ENCODE measurements around the gene BRME1.
A peak's percentile ranks its signal among the peaks of the same experiment; 100 is the strongest.

Gene BRME1

GRCh38 chr19:13849991-13850909 is 55.7 kb downstream of the BRME1 start:
- Histone ChIP-seq H4K20me1 (no peaks in the 10 kb centered on the region), H3K36me3 (no peaks in the 10 kb centered on the region), H3K27me3 (peaks cover 13% of the 10 kb centered on the region; the same call in 1 of the 2 replicates), H3K4me1 (peaks cover 45% of the 10 kb centered on the region), H3K27ac (no peak overlapping the region), H3K9me3 (no peaks in the 10 kb centered on the region), H3K4me3 (no peak overlapping the region), H3K9ac (no peak overlapping the region), H3K4me2 (peak overlapping the region; percentile 4; the same call in 1 of the 2 replicates)
- no peak for TF ChIP-seq Cebpa-rat (IDR thresholded peaks at IDR 0.05)

GRCh38 chr19:13848798-13849676 is 56.9 kb downstream of the BRME1 start:
- Histone ChIP-seq H3K4me3 (no peak overlapping the region), H3K9ac (no peak overlapping the region), H3K9me3 (no peaks in the 10 kb centered on the region), H3K4me1 (peaks cover 57% of the 10 kb centered on the region), H3K27me3 (peaks cover 13% of the 10 kb centered on the region; the same call in 1 of the 2 replicates), H3K36me3 (no peaks in the 10 kb centered on the region), H3K27ac (no peak overlapping the region), H3K4me2 (no peak overlapping the region), H4K20me1 (no peaks in the 10 kb centered on the region)
- TF ChIP-seq Cebpa-rat (IDR thresholded peaks at IDR 0.05): no peak

DNA sequence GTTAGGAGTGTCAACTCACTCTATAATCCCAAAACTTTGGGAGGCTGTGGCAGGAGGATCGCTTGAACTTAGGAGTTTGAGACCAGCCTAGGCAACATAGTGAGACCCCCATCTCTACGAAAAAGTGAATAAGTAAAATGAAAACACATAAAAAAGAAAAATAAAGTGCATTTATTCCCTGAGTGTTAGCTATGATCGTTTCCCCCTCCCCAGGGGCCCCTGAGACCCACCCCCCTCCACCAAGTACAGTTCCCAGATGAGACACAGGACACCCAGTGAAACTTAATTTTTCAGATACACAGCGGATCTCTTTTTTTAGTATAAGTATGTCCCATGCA is 57.6 kb downstream of the BRME1 start:
- Histone ChIP-seq H3K9me3 (no peaks in the 10 kb centered on the region), H4K20me1 (no peaks in the 10 kb centered on the region), H3K27ac (no peak overlapping the region), H3K4me2 (peak overlapping the region; percentile 98), H3K4me3 (no peak overlapping the region), H3K9ac (no peak overlapping the region), H3K36me3 (no peaks in the 10 kb centered on the region), H3K4me1 (peaks cover 65% of the 10 kb centered on the region), H3K27me3 (peaks cover 13% of the 10 kb centered on the region; the same call in 1 of the 2 replicates)
- TF ChIP-seq Cebpa-rat (IDR thresholded peaks at IDR 0.05): no peak

DNA sequence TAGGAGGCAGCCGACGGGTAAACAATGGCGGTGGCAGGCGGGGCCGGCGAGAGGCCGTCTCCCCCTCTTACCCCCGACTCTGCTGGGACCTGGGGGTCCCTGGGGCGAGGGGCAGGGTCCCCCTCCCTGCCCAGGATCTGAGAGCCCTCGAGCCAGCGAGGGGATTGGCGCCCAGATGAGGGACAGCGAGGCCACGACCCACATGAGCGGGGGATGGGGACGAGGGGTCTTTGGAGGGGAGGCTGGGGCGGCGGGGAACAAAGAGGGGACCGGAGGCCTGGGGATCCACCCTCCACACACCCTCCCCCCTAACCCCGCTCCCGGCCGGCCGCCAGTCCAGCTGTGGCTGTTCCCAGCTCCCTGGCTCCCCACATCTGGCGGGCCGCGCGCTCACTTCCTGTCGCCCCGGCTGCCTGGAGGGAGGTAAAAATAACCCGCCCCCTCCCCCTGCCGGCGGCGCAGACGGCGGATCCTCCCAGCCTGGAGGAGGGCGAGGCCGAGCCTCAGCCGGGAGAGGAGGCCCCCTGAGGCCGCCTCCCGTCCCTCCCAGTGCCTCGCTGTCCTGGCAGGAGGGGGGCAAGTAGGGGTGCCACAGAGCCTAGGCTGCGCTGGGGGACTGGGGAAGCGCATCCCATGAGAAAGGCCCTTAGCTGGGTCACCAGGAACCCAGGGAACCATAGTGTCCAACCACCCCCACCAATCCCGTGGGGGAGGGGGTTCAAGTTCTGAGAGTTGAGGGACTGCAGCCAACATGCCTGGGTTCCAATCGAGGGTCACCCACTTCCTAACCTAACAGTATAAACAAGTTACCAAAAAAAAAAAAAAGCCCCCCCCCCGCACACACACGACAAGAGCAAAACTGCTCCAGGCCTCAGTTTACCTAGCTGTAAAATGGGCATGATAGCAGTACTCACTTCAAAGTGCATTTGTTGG is 58.2 kb downstream of the BRME1 start:
- H3K4me2 ChIP-seq: peak overlapping the region; percentile 98
- H3K4me1 ChIP-seq: peaks cover 69% of the 10 kb centered on the region

DNA sequence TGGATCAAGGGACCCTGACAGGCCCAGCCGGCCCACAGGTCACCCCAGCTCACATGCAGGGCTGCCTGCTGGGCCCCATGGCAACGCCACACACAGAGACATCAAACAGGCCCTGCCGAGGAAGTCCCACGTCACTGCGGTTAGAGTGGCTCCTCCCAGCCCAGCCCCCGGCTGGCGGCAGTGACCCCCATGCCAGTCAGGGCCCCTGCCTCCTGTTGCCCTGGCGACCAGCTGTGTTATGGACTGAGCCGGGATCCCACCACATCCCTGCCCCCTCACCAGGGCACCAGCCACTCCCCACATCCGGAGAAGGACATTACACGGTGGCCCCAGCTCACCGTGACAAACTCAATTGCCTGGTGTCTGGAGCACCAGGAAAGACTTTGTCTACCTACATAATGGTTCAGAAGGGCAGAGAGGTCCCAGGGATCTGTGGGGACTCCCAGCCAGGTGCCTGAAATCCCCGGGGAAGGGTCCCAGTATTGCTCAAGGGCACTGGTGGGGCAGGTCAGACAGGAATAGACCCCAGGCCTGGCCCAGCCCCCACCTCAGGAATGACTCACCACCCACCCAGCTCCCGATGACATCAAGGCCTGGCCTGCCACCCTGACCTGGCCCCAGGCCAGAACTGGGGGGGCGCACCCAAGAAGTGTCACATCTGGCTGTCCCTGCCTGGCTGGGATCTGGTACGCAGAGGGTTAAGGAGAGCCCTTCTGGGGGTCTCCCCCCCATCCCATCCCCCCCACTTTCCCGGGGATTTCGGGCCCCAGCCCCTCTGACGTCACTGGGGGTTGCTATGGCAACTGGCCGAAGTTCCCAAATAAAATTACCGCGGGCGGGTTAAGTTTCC is 59.1 kb downstream of the BRME1 start:
- peaks cover 13% of the 10 kb centered on the region; the same call in 1 of the 2 replicates for H3K27me3 ChIP-seq
- peak overlapping the region; percentile 91 for H3K9ac ChIP-seq
- H3K36me3 ChIP-seq: no peaks in the 10 kb centered on the region
- H4K20me1 ChIP-seq: no peaks in the 10 kb centered on the region
- TF ChIP-seq Cebpa-rat (IDR thresholded peaks at IDR 0.05): peak; percentile 62; the same call in 1 of the 2 replicates
- H3K27ac ChIP-seq: peak overlapping the region; percentile 99
- peak overlapping the region; percentile 67 for H3K4me3 ChIP-seq
- peak overlapping the region; percentile 98 for H3K4me2 ChIP-seq
- H3K9me3 ChIP-seq: no peaks in the 10 kb centered on the region
- H3K4me1 ChIP-seq: peaks cover 70% of the 10 kb centered on the region

More for the DNA sequence above, 58.2 kb downstream of the BRME1 start:
- Histone ChIP-seq H3K9me3 (no peaks in the 10 kb centered on the region), H3K36me3 (no peaks in the 10 kb centered on the region), H3K9ac (peak overlapping the region; percentile 91), H3K27ac (peak overlapping the region; percentile 99), H3K4me3 (peak overlapping the region; percentile 67), H4K20me1 (no peaks in the 10 kb centered on the region), H3K27me3 (peaks cover 13% of the 10 kb centered on the region; the same call in 1 of the 2 replicates)
- TF ChIP-seq Cebpa-rat (IDR thresholded peaks at IDR 0.05): no peak

DNA sequence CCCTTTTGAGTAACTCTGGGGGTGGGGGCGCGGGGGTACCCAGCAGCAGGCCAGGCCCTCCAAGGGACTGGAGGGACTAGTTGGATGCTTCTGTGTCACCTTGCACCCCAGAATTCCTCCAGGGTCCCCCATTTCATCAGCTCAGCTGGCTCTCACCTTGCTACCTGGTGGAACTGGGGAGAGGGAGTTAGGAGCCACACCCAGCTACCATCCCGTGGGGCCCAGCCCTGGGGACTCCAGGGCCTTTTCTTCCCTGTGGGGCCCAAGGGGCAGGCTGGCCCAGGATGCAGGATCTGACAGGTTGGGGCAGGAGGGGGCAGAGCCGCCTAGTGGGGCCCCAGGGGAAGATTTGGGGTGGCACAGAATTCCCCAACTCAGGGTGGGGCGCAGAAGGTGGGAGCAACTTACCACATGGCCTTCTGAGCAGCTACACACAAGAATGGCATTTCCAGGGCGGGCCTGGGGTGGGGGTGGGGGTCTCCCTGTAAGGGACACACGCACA is 61.7 kb downstream of the BRME1 start:
- no peak for TF ChIP-seq Cebpa-rat (IDR thresholded peaks at IDR 0.05)
- H3K27me3 ChIP-seq: no peaks in the 10 kb centered on the region
- peaks cover 83% of the 10 kb centered on the region for H3K4me1 ChIP-seq
- H3K4me2 ChIP-seq: peak overlapping the region; percentile 98
- no peaks in the 10 kb centered on the region for H3K9me3 ChIP-seq
- H4K20me1 ChIP-seq: peaks cover 5% of the 10 kb centered on the region; the same call in 1 of the 2 replicates
- no peaks in the 10 kb centered on the region for H3K36me3 ChIP-seq
- H3K4me3 ChIP-seq: no peak overlapping the region
- peak overlapping the region; percentile 95 for H3K27ac ChIP-seq
- peak overlapping the region; percentile 95; the same call in 1 of the 2 replicates for H3K9ac ChIP-seq

DNA sequence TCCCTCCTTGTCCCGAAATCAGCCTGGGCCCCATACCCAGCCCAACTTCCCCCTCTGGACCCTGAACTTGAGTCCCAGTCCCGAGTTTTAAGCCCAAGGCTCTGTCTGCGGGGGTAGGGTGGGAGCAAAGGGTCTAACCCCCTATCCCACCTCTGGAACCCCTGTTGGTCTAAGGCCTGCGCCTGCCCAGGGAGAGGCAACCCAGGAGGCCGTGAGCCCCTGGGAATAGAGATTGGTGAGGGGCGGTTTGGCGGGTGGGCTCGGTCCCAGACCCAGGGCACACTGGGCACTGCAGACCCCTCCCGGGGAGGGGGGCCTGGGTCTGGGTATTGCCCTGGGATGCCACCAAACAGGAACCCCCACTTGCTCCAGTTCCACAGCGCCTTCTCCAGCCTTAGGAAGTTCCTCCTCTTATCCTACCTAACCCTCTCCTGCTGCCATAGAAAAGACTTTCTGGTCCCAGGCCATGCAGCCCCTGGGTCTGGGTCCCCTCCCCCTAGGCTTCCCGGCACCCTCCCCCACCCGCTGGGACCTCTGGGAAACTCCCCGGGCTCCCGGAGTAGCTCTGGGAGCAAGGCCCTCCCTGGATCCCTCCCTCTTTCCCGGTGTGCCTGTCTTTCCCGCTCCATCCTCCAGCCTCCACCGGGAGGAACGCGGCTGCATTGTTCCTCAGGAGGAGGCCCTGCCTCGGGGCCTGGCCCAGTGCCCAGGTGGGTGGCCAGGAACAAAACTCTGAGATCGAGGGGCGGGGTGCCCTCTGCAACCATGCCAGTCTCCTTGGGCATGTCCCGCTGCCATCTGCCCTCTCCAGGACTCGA is 62.6 kb downstream of the BRME1 start:
- peaks cover 5% of the 10 kb centered on the region; the same call in 1 of the 2 replicates for H4K20me1 ChIP-seq
- no peaks in the 10 kb centered on the region for H3K9me3 ChIP-seq
- H3K9ac ChIP-seq: peak overlapping the region; percentile 95
- TF ChIP-seq Cebpa-rat (IDR thresholded peaks at IDR 0.05): no peak
- H3K36me3 ChIP-seq: no peaks in the 10 kb centered on the region
- H3K4me1 ChIP-seq: peaks cover 85% of the 10 kb centered on the region
- peak overlapping the region; percentile 98 for H3K4me2 ChIP-seq
- peak overlapping the region; percentile 92 for H3K4me3 ChIP-seq
- peak overlapping the region; percentile 95 for H3K27ac ChIP-seq
- no peaks in the 10 kb centered on the region for H3K27me3 ChIP-seq

Data from BLaER1 (cell line).